GM18517 (cell line): ENCODE data around the gene RPL38.

Source experiments
- ATAC-seq: cut with Tn5 transposase; IDR thresholded peaks from one replicate; pipeline ENCODE4 v1.9.1; 2021; ENCODE audit warnings: mild to moderate bottlenecking, moderate library complexity; ENCODE audit not compliant: unreplicated experiment

The RPL38 gene

DNA sequence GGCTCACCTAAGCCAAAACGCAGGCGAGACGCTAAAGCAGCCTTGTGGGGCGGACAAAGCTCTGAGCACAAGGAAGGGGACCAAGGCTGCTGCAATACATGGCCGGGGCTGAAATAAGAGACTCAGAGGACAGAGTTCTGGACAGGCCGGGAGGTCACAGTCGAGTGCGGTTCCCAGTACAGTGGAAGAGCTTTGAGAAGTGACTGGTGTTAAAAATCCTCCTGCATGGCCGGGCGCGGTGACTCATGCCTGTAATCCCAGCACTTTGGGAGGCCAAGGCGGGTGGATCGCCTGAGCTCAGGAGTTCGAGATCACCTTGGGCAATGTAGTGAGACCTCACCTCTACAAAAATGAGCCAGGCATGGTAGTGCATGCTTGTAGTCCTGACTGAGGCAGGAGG, 20.4 kb downstream of the RPL38 start:
- ATAC-seq: no peak

DNA sequence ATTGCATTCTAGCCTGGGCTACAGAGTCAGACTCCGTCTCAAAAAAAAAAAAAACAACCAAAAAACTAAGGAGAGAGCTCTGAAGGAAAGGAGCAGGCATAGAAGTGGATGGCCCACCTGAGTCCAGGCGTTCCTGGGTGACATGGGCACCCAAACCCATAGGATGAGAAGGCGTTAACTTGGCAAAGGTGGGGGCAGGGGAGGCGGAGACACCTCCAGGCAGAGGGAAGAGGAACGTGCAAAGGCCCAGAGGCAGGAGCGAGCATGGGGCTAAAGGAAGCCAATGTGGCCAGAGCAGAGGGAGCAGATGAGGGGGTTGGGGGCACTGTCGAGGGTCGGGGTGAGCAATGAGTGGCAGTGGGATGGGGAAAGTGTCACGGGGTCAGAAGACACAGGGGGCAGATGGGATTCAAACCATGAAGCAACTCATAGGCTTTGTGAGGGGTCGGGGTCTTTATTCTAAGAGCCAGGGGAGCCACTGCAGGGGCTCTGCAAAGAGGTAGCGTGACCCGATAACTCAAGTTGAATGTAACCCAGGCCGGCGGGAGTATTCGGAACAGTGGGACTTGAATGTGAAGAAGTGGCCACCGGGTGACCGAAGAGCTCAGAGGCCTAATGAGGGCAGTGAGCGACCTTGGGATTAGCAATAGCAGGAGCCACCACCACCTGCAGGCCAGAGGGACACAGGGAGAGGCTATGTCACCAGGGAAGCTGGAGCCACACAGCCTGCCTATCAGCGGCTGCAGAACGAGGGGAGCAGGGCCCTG, 21.7 kb downstream of the RPL38 start:
- no peak for ATAC-seq

DNA sequence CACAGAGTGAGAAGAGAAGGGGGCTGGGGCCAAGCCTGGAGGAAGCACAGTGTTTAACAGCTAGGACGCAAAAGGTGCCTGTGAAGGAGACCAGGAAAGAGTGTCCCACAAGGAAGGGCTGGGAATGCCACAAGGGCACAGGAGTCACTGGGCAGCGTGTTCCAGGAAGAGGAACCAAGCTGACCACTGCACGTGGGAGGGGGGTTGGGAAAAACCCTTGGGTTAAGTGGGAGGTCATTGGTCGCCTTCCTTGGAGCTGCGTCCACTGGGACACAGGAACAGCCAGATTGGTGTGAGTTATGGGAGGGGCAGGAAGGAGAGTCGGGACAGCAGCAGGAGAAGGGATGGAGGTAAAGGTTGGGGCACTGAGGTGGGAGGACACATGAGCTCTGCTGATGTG, 22.8 kb downstream of the RPL38 start:
- no peak for ATAC-seq

DNA sequence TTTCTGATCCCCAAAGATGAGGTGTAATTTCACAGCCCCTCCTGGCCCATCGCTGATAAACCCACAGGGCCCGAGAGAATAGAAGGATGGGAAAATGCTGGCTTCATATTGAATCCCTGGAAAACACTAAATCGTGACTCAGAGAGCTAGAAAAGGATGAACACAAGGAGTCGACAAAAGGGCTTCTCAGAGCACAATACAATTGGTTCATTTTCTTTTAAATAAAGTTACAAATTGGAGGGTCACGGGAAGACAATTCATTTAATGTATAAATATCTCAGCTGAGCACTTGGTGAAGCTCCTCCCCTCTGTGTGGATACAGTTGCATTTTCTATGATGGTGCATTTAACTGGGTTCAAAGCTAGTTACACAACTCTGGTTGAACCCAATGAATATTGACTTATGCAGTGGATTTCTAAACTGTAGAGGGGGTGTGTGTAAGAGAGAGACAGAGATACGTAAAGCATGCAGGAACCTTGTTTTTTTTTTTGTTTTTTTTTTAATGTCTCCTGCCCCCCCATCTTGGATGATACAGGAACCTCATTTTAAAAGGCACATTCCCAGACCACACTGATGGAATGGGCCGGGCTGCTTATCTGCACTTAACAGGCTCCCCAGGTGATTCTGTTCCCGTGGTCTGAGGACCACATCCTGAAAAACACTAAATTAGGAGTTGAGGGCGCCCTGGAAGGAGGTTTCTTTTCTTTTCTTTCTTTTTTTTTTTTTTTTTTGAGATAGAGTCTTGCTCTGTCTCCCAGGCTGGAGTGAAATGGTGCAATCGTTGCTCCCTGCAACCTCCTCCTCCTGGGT, 24.0 kb downstream of the RPL38 start:
- ATAC-seq: no peak

DNA sequence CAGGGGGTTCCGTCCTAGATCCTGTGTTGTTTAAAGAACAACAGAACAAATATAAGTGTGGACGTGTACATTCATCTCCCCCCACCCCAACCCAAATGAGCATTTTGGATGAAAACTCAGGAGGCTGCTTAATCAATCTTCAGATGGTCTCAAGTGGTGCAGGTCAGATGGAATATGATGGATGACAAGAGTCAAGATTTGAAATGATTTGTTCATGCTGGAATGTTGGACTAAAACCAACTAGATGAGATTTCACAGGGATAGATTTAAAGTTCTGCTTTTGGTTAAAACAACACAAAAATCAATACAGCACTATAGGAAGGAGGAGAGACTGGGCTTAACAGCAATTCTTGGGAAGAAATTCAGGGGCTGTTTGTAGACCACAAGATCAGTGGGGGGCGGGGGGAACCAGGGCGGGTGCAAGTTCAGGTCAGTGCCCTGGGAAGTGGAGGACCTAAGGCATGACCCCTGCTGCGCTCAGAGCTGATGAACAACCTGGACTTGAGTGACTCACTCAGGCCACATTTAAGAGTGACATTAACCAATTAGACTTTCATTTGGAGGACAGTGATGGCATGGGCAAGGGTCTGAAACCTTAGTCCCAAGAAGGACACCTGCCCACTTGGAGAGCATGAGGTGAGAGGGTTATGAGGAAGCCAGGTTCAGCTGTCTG, 25.0 kb downstream of the RPL38 start:
- ATAC-seq: no peak

DNA sequence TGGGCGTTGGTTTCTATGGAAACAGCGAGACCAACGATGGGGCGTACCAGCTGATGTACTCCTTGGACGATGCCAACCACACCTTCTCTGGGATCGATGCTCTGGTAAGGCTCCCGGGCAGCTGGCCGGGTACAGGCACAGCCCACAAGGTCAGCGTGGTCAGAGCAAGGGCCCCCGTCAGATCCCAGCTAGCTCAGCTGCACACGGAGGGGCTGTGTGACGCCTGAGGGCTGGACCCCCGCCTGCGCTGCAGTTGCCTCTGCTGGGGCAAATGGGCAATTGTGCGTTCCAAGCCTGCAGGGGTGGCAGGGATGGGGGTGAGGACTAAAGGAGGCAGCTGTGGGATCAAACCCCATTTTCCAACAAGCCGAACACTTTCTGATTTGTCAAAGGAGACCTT, 27.4 kb downstream of the RPL38 start:
- no peak for ATAC-seq

DNA sequence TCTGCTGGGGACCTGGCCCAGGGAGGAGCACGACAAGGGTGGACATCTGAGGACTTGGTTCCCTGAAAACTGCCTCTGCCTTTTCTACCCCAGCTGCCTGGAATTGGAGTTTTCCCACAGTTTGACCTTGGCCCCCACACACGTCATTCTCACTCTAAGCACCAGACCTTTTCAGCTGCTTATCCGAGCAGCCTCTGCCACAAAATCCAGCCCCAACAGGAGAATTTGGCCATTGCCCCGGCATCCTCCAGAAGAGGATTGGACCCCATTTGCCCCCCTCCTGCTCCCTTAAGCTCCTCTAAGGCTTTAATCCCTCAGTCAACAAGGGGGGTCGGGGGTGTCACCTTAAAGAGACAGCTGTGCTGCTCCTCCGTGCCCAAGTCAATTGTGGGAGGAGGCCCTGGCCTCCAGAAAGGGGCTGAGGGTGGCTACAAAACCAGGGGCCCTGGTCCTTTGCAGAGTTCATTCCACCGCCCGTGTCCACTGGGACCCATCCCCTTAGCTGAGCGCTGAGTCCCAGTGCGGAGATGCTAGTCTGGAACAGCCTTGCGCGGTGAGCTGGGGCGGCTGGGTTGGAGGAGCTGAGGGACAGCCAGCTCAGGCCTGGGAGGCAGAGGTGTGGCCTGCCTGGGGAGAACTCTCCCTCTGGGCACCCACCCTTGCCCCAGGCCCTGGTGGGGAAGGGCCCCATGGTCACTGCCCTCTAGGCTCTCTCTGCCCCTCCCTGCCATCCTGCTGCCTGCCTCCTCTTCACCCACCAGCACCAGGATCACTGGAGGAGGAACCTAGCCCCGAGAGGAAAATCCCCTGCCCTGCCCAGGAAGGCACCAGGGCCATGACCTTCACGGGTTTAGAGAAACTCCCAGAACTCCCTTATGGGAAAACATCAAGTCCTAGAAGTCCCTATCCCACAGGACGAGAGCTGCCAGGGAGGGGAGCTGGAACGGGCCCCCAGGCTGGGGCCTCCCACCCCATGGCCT, 28.7 kb downstream of the RPL38 start:
- ATAC-seq: no peak

DNA sequence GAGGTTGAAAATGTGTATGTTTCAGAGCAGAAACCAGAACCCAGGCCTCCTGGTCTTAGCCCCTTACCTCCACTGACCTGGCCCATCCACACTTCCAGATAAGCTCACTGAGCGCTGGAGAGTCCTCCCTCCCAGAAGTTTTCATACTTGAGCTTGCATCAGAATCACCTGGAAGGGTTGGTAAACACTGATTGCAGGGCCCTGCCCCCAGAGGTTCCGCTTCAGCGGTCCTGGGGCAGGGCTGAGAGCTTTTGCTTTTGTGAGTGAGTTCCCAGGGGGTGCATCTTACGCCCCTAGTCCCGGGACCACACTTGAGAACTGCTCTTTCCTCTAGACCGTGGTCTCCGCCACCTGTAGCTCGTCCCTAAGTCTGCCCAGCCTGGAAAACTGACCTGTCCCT, 30.5 kb downstream of the RPL38 start:
- ATAC-seq: no peak

DNA sequence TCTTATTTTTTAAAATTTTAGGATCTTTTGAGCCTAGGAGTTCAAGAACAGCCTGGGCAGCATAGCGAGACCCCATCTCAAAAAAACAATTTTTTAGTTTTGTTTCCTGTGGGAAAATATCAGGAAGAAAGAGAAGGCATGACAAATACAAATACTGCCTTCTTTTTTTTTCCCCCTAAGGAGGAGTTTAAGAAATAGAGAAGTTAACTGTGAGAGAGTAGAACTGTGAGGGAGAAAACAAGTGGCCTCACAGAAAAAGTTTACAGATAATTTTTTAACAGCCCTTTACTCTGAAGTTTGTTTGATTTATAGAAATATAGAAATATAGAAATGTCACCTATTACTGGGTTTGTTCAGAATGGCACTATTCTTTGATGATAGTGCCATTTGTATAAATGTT, 31.0 kb downstream of the RPL38 start:
- no peak for ATAC-seq

DNA sequence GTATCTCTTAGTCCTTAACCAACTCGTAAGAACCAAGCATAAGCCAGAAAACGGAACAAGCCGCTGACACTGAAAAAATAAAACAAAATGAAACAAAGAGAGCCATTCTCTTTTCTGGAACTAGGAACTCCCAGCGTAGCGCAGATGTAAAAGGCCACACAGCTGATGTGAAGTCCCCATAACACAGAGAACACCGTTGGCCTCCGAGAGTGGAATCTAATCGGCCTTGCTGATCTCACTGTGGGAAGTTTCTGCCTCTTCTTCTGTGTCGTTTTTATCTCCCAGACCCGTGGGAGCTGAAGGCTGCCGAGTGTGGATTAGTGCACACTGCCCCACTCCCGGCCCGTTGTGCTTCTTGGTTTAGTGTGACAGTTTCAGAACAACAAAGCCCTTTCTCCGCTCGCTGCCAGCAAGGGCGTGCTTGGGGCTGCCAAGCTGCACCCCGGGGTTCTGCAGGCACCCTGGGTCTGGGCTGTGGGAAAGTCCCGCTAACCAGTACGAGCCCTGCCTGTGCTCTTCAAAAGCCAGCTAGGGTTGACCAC, 31.6 kb downstream of the RPL38 start:
- ATAC-seq: no peak

DNA sequence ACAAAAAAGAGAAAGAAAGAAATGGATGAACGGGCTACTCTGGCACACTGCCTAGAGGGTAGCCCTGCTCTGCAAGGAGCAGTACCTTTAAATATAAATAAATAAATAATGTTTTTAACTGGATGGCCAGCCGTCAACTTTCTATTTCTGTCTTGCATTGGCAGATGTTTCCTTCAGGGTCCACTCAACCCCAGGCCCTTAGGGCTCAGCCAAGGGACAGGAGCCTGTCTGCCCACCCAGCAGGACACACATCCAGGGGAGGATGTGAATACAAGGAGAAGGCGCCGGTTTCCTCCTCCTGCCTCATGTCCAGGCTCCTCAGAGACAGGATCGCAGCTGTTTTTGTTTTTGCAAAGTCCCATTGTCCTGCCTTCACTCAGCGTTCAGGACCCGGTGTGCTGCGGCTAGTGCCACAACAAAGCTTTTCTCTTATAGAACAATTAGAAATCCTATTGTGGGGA, 32.5 kb downstream of the RPL38 start:
- no peak for ATAC-seq

DNA sequence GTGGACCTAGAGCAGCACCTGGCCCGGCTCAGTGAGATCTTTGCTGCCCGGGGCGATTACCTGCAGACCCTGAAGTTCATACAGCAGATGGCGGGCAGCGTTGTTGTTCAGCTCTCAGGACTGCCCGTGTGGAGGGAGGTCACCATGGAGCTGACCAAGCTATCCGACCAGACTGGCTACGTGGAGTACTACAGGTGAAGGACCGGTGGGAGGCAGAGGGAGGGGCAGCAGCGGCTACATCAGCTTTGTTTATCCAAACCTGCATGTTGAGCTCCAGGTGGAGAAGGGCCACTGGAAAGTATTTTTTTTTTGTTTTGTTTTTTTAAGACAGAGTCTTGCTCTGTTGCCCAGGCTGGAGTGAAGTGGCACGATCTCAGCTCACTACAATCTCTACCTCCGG, 33.8 kb downstream of the RPL38 start:
- no peak for ATAC-seq

DNA sequence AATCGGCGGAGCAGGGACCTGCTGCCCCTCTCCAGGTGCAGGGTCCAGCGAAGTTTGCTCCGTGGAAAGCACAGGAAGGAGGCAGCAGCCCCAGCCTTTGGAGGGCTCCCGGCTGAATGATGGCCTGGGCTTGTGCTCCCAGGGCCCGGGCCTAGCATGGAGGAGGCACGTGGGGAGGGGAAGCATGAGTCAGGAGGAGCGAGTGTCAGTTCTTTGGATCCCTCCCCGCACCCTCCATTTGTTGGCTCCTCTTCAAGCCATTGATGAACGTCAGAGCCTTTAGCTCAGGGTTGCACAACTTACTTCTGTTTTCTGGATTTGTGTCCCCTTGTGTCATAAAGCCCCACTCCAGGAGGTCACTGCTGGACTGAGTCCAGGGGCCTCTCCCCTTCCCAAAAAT, 35.7 kb downstream of the RPL38 start:
- no peak for ATAC-seq

DNA sequence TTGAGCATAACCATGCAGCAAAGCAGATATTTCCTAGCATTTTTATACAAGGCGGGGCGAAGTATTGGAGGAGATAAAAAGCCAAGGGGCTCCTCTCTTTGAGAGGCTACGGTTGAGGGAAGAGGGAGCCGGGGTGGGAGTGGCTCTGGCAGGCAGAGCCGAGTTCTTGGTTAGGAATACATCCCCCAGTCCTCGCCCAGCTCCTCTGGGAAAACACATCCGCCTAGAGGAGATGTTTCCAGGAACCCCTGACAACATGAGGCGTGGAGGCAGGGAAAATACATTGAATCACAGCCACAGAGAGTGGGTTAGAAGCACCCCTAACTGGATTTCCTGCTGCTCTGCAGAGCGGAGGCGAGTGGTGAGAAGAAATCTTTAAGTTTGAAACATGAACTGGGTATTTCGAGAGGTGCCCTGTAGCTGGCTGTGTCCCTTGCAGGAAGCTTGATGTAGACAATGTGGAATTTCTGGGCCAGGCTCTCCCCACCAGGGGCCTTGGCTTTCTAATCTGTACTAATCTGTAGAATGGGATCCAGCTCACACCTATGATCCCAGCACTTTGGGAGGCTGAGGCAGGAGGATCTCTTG, 37.2 kb downstream of the RPL38 start:
- ATAC-seq: no peak

DNA sequence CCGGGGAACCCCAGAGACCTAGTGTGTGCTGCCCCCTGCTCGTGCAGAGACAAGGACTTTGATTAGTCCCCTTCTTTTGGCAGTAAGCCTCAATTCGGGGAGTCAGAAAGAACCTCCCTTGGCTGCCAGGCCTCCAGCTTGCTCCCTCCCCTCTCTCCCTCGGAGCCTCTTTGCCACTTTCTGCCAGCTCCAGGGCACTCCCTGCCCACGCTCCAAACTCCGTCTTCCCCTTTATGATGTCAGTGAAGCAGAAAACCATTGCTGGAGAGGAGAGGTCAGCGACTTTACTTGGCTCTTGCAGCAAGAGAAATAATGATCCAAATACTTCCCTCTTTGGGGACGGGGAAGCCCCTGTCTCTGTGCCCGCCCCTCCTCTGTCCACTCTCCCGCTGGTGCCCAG, 38.0 kb downstream of the RPL38 start:
- ATAC-seq: no peak

DNA sequence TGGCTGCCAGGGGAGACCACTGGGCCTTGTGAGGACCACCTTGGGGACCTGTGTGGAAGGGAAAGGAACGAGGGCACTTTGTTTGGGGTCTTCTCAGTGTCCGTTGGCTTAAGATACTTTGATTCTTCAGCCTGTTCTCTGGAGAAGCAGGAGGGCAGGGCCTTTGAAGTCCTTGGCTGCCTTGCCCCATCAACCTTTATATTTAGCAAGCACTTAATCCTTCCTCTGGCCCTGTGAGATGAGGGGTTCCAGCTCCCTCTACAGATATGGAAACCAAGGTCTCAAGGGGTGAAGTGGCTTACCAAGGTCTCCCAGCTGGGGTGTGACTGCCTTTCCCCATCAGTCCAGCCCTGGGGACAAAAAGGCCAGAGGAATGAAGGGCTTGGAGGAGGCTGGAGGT, 38.4 kb downstream of the RPL38 start:
- no peak for ATAC-seq

DNA sequence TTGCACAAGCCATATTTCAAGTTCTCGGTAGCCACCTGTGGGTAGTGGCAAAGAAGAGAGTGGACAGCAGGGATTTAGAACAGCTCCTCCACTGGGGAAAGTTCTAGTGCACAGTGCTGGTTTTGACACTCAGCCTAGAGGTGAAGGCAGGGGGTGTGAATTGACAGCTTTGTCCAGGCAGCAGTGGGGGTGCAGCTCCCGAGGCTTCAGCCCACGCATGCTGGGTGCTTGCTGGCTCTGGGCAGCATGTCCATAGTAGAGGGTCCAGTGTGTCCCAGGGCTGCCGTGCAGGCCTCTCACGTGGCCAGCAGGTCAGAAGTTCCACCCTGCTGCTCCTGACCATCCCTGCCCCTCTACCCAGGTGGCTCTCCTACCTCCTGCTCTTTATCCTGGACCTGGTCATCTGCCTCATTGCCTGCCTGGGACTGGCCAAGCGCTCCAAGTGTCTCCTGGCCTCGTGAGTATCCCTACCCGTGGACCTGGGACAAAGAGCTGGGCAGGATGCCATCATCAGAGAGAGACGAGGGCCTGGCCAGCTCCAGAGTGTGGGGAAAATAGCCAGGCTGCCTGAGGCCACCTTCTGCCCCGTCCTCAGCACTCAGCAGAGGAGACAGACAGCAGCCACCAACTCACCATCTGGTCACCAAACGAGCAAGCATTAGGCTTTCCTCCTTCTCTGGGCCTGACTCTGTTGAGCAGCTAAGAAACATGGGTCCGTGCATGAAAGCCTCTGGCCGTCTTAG, 39.7 kb downstream of the RPL38 start:
- no peak for ATAC-seq

DNA sequence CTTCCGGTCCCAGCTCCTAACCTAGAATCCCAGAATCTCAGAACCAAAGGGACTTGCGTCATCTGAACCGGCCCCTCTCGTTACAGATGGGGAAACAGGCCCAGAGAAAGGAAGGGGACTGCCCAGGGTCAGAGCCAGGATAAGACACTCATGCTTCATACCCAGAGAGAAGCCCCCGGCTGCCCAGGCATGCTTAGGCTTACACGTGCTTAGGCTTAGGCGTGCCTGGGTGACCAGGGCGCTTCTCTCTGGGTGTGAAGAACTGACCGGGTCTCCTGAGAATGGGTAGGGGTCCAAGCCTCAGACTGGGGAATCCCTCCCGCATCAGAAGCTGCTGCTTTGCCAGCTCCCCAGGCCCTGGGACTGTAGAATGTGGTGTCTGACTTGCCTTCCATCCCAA, 40.6 kb downstream of the RPL38 start:
- ATAC-seq: no peak

DNA sequence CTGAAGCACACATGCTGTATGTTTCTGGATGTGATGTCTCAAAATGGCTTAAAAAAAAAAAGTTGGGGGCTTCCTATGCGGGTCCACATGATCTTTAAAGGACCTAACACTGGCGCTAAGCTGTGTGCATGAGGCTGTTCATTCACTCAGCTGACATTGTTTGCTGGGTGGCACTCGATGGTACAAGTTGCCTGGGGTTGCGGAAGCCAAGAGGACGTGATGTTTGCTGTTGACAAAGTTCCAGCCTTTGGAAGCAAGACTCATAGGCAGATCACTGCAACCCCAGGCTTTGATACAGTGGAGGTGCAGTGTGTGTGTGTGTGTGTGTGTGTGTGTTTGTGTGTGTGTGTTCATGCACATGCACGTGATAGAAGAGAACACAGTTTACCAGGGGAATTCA, 41.1 kb downstream of the RPL38 start:
- ATAC-seq: no peak
